ENCODE data around the gene DDX4.
"Not testable (repeated sequence)": the region's sequence is repeated elsewhere in the genome, so short reads cannot be mapped to it uniquely, and the experiment has no call there.

Gene DDX4

DNA sequence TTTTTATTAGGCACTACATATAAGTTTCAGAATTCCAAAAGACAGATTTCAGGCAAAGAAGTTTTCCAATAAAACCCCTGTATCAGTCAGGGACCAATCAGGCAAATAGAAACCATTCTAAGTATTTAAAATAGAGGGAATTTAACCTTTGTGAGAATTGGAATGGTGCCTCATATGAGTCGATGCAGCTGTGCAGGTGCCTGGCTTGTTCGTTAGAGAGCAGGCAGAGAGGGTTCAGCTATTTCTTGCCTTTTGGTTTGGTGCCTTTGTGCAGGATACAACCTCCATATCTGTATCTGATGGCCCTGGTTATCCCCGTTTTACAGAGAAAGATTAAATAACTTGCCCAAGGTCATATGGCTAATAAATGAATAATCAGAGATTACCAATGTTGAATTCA, 6.0 kb upstream of the DDX4 start:
- DNase-seq: no peak

DNA sequence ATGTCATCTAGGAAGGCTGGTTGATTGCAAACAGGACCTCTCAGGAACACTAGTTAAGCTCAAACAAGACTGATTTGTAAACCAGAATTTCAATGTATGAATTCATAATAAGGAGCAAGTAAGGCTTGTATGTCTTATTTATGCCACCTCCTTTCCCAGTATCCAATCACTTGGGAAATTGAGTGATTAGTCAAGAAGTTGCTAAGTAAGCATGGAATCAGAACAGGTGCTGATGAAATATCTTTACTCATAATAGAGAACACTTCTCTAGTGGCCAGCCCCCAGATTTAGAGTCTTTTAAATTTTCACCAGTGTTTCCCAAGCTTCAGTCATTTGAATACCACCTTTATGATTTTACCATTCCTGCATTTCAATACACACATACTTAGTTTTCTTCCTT, 5.3 kb upstream of the DDX4 start:
- DNase-seq: no peak

DNA sequence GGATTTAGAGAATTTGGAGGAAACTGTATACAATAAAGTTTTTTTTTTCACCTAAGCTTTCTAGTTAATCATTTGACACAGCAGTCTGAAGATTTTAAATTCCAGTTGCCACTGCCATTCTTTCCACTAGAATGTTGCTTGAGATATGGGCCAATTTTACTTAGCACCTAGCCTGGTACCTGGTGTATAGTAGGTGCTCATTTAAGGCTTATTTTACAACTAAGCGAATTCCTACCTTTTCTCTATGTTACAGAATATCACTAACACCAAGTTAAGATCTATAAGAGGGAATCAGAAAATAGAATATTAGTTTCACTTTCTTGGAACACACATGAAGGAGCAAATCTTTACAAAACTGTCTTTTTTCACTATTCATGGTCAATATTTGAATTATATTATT, 3.2 kb upstream of the DDX4 start:
- no peak for DNase-seq

DNA sequence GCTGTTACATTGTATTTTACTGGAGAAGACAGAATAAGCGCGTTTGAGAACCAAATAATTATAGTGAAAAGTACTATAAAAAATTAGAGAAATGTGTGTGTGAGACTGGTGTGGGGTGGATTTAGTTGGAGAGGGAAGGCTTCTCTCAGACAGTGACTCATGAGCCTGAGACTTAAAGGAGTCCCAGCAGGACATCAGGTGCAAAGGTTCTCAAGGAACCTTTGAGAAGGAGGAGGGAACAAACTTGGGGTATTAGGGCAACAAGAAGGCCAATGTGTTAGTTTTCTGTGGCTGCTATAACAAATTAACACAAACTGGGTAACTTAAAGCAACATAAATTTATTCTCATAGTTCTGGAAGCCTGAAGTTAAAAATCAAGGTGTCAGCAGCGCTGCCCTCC, 4.9 kb downstream of the DDX4 start:
- DNase-seq: no peak

DNA sequence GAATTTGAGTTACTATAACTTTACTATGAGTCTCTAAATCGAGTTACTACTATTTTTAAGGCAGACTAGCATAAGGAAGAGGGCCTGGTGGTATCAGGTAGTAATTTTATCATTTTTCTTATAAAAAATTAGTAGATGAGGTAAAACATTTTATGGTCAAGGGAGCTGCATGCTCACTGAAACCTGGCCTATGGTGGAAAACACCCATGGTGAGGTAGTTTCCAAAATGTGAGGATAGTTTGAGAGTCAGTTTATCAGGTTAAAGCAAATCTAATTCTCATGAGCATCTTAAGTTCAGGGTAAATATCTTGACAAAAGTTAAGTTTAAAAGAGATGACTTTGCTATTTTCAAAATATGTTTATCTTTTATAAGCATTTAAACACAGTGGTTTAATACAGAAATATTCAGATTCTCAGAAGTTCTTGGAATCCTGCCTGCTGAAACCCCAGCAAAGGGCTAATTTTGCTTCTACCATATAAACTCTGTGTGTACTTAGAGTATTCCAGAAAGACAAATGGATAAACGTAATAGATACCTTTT, 10.0 kb downstream of the DDX4 start:
- no peak for DNase-seq

DNA sequence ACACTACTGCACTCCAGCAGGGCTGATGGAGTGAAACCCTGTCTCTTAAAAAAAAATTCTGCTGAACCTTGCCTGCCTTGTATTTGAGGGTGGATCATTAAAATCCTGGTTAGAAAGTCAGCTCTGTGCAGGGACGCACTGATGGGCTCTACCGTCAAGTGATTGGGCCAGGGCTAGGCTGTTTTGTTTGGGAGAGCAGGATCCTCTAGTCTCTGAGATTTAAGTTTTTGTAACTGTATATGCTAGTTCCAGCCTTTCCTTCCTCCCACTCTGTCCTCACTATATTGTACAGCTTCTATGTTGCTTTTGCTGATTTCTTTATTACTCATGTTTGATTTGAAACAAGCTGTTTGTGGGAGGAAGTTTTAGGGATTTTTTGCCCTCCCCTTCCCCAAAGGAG, 11.5 kb downstream of the DDX4 start:
- DNase-seq: no peak

DNA sequence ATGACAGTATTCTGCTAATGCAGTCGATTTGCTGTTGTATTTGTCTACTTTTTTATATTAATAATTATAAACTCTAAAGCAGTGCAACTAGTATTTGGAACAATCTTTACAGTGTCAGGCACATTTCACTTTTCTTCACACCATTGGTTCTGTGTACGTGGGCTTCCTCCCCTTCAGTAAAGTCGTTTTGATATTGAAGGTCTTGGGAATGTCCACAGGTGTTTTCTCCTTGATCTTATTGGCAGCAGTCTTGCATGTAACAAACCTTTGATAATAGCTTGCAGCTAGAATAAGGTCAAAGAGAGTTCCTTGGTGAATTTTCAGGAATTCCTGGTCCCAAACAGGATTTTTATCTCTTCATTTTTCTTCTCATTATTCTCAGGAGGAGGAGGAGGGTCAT, 12.2 kb downstream of the DDX4 start:
- DNase-seq: no peak

DNA sequence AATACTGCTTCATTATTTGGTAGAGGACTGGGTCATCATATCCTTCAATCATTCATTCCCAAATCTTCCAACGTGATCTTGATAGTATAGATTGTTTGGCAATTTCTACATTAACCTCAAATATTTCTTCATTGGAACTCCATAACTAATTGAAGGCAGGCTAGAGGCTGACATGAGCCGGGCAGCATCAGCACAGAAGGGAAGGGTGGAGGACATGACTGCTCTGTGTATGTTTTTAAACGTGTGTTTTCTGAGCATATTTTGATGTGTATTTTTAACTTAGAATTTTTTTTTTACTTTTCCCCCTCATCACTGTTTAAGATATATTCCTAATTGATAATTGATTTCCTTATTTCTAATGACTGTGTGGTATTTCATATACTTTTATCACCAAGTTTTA, 12.6 kb downstream of the DDX4 start:
- DNase-seq: no peak

DNA sequence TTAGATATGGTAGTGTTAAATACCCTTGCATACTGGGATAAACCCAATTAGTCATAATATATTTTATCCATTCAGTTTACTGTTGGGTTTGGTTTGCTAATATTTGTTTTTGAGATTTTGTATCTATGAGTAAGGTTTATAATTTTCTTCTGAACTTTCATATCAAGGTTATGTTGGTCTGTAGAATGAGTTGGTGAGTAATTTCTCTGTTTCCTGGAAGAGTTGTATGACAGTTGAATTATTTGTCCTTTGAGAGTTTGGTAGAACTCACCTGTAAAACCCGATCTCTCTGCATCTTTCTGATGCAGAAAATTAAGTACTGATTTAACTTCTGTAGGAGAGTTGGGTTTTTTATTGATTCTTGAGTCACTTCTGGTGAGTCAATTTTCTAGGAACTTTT, 20.4 kb downstream of the DDX4 start:
- no peak for DNase-seq

DNA sequence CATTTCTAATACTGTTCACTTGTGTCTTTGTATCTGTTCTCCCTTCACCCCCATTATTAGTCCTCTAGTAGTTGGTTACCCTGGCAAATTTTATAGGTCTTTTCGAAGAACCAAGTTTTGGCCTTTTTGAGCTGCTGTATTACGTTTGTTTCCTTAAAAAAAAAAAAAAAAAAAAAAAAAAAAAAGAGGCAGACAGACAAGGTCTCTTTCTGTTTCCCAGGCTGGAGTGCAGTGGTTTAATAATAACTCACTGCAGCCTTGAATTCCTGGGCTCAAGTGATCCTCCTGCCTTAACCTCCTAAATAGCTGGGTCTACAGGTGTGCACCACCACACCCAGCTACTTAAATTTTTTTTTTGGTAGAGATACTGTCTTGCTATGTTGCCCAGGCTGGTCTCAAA, 20.9 kb downstream of the DDX4 start:
- no peak for DNase-seq

DNA sequence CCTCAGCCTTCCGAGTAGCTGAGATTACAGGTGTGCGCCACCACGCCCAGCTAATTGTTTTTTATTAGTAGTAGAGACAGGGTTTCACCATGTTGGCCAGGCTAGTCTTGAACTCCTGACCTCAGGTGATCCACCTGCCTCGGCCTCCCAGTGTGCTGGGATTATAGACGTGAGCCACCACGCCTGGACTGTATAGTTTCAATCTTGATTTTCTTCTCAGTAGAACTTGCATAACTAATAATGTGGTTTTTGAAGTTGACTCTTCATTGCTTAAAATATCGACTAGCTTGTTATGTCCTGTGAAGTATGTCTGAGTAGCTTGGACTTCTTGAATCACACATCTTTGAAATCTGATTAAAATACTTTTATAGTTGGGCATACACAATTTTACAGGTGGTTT, 23.9 kb downstream of the DDX4 start:
- not testable (repeated sequence) for DNase-seq

DNA sequence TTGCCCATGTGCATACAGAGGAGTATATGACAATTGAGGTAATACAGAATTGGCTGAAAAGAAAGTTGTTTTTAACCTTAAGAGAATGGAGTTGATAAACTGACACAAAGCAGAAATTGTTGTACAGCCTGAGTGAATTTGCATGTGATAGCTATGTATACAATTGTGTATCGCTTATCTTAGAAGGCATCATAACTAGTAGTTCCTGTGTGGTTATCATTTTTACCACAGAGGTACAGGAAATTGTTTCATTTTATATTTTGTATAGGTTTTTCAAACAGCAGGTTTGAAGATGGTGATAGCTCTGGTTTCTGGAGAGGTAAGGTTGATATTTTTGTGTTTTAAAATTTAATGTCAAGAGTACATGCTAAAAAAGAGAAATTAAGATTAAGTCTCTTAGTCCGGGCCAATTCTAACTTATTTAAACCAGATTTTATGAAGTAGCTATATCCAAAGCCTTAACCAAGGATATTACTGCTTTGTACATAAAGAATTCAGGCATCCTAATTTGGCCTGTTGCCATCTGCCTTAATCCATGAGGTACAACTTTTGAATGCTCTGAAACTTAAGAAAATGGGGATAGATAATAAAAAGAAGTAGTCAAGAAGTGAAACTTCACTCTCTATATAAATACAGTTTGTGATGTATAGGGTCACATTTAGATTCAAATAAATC, 26.0 kb downstream of the DDX4 start:
- DNase-seq: no peak

DNA sequence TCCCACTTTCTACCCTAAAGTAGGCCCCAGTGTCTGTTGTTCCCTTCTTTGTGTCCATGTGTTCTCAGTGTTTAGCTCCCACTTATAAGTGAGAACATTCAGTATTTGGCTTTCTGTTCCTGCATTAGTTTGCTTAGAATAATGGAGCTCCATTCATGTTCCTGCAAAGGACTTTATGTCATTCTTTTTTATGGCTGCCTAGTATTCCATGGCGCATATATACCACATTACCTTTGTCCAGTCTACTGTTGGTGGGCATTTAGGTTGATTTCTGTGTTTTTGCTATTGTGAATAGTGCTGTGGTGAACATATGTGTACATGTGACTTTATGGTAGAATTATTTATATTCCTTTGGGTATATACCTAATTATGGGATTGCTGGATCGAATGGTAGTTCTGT, 30.4 kb downstream of the DDX4 start:
- DNase-seq: no peak

DNA sequence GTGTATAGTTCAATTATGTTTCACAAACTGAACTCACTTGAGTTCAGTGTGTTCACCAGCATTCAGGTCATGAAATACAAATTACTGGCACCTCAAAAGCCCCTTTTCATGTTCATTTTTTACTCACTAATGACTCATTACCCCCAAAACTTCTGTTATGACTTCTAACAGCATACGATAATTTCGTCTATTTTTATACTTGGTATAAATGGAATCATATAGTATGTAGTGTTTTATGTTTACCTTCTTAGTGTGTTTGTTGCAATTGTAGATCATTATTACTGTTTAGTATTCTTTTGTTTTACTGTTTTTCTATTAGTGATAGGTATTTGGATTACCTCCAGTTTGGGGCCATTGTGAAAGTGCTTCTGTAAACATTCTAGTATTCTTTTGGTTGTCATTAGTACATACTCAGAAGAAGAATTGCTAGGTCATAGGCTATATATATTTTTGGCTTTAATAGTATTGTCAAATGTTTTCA, 33.4 kb downstream of the DDX4 start:
- no peak for DNase-seq

DNA sequence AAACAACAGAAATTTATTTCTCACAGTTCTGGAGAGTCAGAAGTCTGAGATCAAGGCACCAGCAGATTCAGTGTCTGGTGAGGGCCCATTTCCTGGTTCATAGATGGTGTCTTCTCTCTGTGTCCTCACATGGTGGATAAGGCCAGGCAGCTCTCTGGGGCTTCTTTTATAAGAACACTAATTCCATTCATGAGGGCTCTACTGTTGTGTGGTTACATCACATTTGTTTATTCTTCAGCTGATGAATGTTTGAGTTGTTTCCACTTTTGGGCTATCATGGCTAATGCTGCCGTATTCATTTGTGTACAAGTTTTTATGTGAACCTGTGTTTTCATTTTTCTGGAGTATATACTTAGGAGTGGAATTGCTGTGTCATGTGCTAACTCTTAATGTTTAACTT, 35.2 kb downstream of the DDX4 start:
- DNase-seq: no peak

DNA sequence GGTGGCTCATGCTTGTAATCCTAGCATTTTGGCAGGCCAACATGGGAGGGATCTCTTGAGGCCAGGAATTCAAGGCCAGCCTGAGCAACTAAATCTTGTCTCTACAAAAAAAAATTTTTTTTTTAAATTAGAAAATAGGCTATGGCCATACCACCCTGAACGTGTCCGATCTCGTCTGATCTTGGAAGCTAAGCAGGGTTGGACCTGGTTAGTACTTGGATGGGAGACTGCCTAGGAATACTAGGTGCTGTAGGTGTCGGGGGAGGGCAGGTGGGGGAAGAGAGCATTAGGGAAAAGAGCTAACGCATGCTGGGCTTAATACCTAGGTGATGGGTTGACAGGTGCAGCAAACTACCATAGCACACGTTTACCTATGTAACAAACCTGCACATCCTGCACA, 39.5 kb downstream of the DDX4 start:
- DNase-seq: no peak

DNA sequence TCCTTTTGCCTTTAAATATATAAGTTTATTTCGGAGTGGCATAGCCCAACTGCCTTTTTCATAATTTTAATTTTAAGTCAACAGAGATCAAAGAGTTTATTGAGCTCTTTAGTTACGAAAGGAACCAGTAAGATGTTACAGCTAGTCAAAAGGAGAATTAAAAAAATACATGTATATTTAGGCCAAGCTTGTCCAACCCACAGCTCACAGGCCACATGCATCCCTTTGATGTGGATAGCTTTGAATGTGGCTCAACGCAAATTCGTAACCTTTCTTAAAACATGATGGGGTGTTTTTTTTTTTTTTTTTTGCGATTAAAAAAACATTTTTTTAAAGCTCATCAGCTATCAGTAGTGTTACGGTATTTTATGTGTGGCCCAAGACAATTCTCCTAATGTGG, 63.1 kb downstream of the DDX4 start:
- no peak for DNase-seq

DNA sequence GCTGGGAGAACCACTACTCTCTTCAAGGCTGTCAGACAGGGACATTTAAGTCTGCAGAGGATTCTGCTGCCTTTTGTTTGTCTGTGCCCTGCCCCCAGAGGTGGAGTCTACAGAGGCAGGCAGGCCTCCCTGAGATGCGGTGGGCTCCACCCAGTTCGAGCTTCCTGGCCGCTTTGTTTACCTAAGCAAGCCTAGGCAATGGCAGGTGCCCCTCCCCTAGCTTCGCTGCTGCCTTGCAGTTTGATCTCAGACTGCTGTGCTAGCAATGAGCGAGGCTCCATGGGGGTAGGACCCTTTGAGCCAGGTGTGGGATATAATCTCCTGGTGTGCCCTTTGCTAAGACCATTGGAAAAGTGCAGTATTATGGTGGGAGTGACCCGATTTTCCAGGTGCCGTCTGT, 71.0 kb downstream of the DDX4 start:
- not testable (repeated sequence) for DNase-seq

DNA sequence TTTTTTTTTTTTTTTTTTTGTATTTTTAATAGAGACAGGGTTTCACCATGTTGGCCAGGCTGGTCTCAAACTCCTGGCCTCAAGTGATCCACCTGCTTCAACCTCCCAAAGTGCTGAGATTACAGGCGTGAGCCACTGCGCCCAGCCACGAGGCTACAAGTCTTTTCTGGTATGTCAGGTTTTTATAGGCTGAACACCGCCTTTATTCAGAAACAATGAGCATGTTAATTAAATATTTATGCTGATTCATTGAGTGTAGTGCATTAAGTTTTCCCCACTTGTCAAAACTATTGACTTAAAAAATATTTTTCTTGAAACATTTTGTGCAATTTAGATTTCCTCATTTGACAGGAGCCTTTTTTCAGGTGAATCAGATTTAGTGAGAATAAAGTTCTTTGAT, 78.1 kb downstream of the DDX4 start:
- not testable (repeated sequence) for DNase-seq

DNA sequence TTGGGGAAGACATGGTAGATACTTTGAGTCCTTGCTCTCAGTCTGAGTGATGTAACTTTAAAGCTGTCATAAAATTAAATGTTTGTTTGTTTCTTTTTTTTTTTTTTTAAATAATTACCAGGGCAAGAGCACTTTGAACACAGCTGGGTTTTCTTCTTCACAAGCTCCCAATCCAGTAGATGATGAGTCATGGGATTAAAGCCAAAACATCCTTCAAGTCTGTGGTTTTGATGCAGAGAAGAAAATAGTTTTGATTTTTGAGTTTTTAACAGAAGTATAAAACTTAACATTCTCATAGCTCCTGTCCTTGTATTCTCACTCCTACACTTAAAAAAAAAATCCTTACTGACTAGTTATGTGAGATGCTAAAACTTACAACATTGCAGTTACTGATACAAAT, 78.5 kb downstream of the DDX4 start:
- DNase-seq: no peak

DNA sequence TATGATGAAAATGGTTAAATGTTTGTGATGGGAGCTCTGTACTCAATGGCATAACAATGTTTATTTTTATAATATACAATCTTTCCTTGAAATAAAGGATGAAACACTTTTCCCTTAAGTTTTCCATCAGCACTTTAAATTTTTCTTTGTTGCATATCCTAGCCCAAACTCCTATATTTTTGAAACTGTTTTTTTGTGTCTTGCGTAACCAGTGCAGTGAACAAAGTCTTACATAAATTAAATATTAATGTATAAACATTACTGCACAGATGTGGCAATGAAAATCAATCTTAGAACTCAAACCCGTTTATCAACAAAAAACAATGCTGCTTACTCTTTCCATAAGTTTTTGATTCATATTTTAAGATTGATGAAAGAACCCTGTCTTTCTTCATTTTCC, 79.2 kb downstream of the DDX4 start:
- DNase-seq: no peak

DNA sequence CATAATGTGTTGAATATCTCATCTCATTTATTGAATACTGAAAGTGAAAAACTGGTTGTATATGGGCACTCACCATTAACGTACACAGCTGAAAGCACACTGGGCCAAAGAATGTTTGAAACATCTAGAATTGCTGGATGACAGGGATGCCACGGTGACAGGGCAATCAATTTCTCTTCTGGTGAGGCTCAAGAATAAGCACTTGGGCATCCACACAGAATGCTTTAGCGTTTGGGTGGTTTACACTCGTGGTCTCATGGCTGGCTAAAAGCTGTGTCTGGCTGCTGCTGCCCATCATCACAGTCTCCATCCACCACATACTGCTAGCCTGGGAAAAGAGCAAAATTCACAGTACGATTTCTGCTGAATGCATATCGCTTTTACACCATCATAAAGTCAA, 82.6 kb downstream of the DDX4 start:
- no peak for DNase-seq

DNA sequence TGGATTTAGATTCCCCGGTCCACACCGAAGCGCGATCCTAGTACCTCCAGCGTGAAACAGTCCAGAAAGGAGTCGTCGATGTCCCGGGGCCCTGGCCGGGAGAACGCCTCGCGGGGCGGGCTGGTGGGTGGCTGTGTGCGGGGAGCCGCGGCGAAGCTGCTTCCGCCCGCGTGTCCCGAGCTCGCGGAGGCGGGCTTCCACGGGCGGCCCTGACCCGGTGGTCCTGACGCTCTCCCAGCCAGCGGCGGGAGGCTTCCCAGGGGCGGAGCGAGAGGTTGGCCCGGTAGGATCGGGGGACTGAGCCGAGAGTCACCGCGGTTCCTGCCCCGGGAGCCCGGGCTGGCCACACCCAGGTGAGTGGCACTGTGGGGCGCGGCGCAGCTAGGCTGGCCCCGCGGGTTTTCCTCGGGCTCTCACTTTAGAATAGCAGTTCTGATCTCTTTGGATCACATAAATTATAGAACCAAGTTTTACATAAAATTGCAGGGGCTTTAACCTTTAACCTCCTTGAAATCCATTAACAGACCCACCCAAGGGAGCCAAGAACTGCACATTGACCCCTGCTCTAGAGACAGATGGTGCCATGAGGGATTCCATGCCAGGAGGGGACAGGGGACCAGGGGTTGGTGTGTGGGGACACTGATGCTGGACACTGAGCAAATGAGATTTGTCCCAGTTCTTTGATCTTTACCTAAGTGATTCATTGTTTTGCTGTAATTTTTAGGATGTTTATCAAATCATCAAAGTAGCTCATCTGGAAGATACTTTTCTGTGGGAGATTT, 84.1 kb downstream of the DDX4 start:
- peak; percentile 58 for DNase-seq

DNA sequence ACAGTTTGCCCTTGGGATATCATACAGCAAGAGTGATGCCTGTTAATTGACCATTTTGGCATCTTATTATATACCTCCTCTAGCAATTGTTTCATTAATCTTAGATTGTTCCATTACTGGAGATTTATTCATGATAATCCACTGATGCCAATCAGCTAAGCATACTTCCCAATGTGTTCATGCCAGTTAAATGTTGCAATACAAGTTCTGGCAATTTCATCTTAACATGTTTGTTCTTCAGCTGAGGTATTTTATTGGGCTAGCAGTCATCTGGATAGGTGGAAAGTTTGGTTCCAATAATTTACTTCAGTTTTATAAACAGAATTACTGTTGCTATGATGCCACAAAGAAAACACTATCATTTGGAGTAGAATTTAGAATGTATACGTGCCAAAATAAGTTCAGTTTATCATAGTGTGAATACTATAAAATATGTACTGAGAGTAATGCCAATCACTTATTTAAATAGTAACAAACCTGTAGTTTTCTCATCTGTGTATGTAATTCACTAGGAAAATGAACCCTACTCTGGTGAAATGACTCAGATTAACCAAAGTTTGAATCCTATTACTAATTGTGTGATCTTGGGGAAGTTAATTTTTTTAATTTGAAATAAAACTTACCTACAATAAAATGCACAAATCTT, 85.4 kb downstream of the DDX4 start:
- no peak for DNase-seq
